HG03342 (cell line): ENCODE results near the gene RECQL.
"Not testable (repeated sequence)": the region's sequence is repeated elsewhere in the genome, so short reads cannot be mapped to it uniquely, and the experiment has no call there.

Experiments
- ATAC-seq: cut with Tn5 transposase; IDR thresholded peaks from one replicate; pipeline ENCODE4 v1.9.1; 2021; ENCODE audit warnings: mild to moderate bottlenecking, moderate library complexity; ENCODE audit not compliant: unreplicated experiment

The RECQL gene

GRCh38 chr12:21505888-21506287 is 4.5 kb upstream of the RECQL start:
- no peak for ATAC-seq

- no peak for ATAC-seq
Observed at GRCh38 chr12:21502872-21503271, 1.4 kb upstream of the RECQL start.

- ATAC-seq = no peak
Observed at GRCh38 chr12:21502164-21502496, 695 bp upstream of the RECQL start.

GRCh38 chr12:21500786-21501257 is 613 bp downstream of the RECQL start:
- no peak for ATAC-seq

GRCh38 chr12:21499765-21500164 is 1.7 kb downstream of the RECQL start:
- ATAC-seq = no peak

- ATAC-seq = no peak
Observed at GRCh38 chr12:21485998-21486397, 15.4 kb downstream of the RECQL start.

GRCh38 chr12:21483531-21483930 is 17.9 kb downstream of the RECQL start:
- no peak for ATAC-seq

- no peak for ATAC-seq
Observed at GRCh38 chr12:21478756-21479455, 22.5 kb downstream of the RECQL start.

- no peak for ATAC-seq
Observed at GRCh38 chr12:21476949-21477348, 24.5 kb downstream of the RECQL start.

- ATAC-seq = no peak
Observed at GRCh38 chr12:21475552-21475951, 25.9 kb downstream of the RECQL start.

GRCh38 chr12:21472197-21472823 is 29.1 kb downstream of the RECQL start:
- no peak for ATAC-seq

- no peak for ATAC-seq
Observed at GRCh38 chr12:21471294-21471693, 30.1 kb downstream of the RECQL start.

- not testable (repeated sequence) for ATAC-seq
Observed at GRCh38 chr12:21467334-21467733, 34.1 kb downstream of the RECQL start.

GRCh38 chr12:21459474-21459873 is 42.0 kb downstream of the RECQL start:
- no peak for ATAC-seq

GRCh38 chr12:21456291-21456780 is 45.1 kb downstream of the RECQL start:
- ATAC-seq = no peak

- no peak for ATAC-seq
Observed at GRCh38 chr12:21453312-21453852, 48.1 kb downstream of the RECQL start.

GRCh38 chr12:21451529-21451928 is 49.9 kb downstream of the RECQL start:
- ATAC-seq = no peak

- no peak for ATAC-seq
Observed at GRCh38 chr12:21444193-21445146, 57.0 kb downstream of the RECQL start.

- ATAC-seq = no peak
Observed at GRCh38 chr12:21439347-21439746, 62.1 kb downstream of the RECQL start.

GRCh38 chr12:21438643-21439042 is 62.8 kb downstream of the RECQL start:
- ATAC-seq = no peak

- no peak for ATAC-seq
Observed at GRCh38 chr12:21434699-21435098, 66.7 kb downstream of the RECQL start.
